Measurements from ENCODE around the gene TLN1.

- no peak for TF ChIP-seq CTCF (conservative IDR thresholded peaks at IDR 0.05; ENCODE audit: low read depth, low read length)
- no peak for TF ChIP-seq POLR2A (IDR thresholded peaks at IDR 0.05; ENCODE audit: low read depth, low read length)
- TF ChIP-seq MXI1 (IDR thresholded peaks at IDR 0.05; ENCODE audit: borderline replicate concordance, low read depth, low read length) = no peak
- no peak for TF ChIP-seq USF2 (IDR thresholded peaks at IDR 0.05; ENCODE audit: low read depth, low read length)
- no peak for TF ChIP-seq NFE2L2 (IDR thresholded peaks at IDR 0.05; ENCODE audit: low read depth, low read length)
- TF ChIP-seq SMC3 (IDR thresholded peaks at IDR 0.05; ENCODE audit: low read depth, low read length) = no peak
- no peak for TF ChIP-seq MAZ (IDR thresholded peaks at IDR 0.05; ENCODE audit: borderline replicate concordance, low read depth, low read length)
- no peak for TF ChIP-seq FOS (IDR thresholded peaks at IDR 0.05; ENCODE audit: low read depth, low read length)
- no peak for TF ChIP-seq MAFK (IDR thresholded peaks at IDR 0.05; ENCODE audit: low read depth, low read length)
- no peak for TF ChIP-seq CEBPB (IDR thresholded peaks at IDR 0.05; ENCODE audit: low read depth, low read length)
- TF ChIP-seq RFX5 (IDR thresholded peaks at IDR 0.05; ENCODE audit: low read depth, low read length) = no peak
- TF ChIP-seq RCOR1 (IDR thresholded peaks at IDR 0.05; ENCODE audit: insufficient replicate concordance, low read length) = no peak
- no peak for TF ChIP-seq RAD21 (IDR thresholded peaks at IDR 0.05; ENCODE audit: low read length)
- TF ChIP-seq BHLHE40 (IDR thresholded peaks at IDR 0.05; ENCODE audit: low read depth, low read length) = no peak
These were observed 26.6 kb downstream of the TLN1 start for GRCh38 chr9:35705372-35705771.
